ENCODE measurements around the gene TNFRSF13B.
A peak's percentile ranks its signal among the peaks of the same experiment; 100 is the strongest.
"Not testable (repeated sequence)": the region's sequence is repeated elsewhere in the genome, so short reads cannot be mapped to it uniquely, and the experiment has no call there.

The TNFRSF13B gene

GRCh38 chr17:16986391-16986790, 14.5 kb upstream of the TNFRSF13B start:
- no peak for DNase-seq

DNA sequence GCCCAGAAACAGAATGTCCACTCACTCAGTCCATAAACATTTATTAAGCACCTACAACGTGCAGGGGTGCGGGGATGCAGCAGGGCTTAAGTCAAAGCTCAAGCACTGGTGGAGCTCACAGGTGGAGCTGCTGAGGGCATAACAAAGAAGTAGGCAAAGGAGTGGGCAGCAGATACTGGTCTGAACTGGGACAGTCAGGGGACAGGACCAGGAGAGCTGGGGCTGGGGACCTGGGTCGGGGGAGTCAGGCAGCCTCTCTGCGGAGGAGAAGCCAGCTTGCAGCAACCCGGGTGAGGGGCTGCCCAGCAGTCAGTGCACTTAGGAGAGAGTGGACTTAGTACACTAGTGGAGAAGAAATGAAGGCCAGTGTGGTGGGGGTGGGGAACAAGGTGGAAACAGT, 10.0 kb upstream of the TNFRSF13B start:
- DNase-seq = no peak

GRCh38 chr17:16980813-16981731, 9.2 kb upstream of the TNFRSF13B start:
- peak; percentile 82 for DNase-seq

DNA sequence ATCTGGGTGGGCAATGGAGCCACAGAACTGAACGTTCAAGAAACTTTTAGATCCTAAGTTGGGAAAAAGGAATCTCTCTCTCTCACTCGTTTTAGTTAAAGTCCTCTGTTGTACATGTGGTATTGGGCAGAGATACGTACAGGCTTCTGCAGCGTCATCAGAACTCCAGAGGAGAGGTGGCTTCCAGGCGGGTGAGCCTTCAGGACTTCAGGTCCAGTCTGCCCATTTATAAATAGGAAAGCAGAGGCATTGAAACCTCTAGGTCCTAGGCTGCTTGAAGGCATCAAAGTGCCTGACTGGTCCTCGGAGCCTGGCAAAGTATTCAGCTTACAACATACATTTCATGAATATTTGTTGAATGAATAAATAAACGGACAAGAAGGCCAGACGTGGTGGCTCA, 8.1 kb upstream of the TNFRSF13B start:
- no peak for DNase-seq

DNA sequence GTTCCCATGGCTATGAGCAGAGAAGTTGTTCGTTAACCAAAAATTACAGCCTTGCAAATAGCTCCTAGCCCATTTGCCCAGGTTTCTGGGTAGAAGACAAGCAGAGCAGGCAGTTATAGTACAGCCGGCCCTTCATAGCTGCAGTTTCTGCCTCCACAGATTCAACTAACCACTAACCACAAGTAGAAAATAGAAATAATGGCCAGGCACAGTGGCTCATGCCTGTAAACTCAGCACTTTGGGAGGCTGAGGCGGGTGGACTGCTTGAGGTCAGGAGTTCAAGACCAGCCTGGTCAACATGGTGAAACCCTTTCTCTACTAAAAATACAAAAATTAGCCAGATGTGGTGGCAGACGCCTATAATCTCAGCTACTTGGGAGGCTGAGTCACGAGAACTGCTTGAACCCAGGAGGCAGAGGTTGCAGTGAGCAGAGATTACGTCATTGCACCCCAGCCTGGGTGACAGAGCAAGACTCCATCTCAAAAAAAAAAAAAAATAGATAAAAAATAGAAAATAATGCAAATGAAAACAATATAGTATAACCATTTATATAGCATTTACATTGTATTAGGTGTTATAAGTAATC, 7.4 kb upstream of the TNFRSF13B start:
- DNase-seq = not testable (repeated sequence)

DNA sequence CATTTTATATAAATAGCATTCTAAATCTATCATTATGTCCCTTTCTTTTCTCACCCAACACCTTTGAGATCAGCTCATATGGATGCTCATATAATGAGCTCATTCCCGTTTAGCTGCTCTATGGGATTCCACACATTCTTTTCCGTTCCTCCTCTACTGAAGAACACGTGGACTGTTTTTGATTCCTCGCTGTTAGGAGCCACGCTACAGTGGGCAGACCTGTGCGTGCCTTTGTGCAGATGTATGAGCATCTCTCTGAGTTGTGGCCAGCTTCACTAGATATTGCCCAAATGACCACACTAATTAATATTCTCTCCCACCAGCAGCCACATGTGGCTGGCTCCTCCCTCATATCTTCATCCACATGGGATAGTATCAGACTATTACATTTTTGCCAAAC, 6.0 kb upstream of the TNFRSF13B start:
- DNase-seq = no peak

GRCh38 chr17:16976725-16977550, 5.0 kb upstream of the TNFRSF13B start:
- no peak for DNase-seq

- no peak for DNase-seq
Measured at GRCh38 chr17:16975744-16976625, 4.1 kb upstream of the TNFRSF13B start.

GRCh38 chr17:16975277-16975651, 3.3 kb upstream of the TNFRSF13B start:
- DNase-seq = no peak

DNA sequence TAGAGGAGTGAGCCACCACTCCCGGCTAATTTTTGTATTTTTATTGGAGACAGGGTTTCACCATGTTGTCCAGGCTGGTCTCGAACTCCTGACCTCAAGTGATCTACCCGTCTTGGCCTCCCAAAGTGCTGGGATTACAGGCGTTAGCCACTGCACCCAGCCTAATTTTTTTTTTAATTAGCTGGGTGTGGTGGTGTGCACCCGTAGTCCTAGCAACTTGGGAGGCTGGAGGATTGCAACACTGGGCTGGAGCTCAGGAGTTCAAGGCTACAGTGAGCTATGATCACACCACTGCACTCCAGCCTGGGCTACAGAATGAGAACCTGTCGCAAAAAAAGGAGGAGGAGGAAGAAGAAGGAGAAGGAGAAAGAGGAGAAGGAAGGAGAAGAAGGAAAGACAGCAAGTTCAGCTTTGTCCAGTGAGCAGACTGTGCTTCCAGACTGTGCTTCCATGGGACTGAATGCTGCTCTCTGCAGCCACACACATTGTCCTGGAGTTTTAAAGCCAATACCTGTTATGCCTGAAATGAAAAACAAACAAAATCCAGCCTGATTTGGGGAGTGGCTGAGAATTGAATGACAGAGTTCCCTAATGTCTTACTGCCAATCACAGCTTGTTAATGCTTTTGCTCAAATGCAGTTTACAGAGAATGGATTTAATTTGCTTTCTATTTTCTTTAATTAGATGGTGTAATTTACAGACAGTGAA, 2.8 kb upstream of the TNFRSF13B start:
- DNase-seq = peak; percentile 38

DNA sequence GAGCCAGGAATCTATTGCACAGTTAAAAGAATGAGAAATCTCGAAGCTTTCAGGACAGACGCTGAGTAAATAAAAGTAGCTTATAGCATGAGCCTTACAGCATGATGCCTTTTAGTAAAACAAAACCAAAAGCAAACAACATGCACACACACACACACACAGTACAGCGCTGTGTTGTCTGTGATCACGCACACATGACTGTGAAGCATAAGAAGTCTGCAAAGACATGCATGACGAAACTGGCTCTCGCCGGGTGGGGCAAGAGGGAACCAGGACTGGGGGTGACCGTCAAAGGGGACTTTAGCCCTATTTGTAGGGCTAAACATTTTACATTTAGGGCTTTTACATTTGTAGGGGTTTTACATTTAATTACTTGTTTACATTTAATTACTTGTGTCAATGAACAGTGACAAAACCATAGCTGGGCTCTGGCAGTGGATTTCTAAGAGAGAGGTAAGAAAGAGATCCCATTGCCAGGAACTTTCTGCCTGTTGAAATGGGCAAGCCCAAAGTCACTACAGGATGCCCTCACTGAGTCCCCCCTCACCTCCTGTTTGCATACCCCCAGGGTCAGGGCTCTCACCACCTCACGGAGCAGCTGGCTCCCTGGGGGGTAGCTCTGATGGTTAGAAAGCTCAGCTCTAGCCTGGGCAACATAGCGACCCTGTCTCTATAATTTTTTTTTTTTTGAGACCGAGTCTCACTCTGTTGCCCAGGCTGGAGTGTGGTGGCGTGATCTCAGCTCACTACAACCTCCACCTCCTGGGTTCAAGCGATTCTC, 2.0 kb upstream of the TNFRSF13B start:
- peak; percentile 34 for DNase-seq

DNA sequence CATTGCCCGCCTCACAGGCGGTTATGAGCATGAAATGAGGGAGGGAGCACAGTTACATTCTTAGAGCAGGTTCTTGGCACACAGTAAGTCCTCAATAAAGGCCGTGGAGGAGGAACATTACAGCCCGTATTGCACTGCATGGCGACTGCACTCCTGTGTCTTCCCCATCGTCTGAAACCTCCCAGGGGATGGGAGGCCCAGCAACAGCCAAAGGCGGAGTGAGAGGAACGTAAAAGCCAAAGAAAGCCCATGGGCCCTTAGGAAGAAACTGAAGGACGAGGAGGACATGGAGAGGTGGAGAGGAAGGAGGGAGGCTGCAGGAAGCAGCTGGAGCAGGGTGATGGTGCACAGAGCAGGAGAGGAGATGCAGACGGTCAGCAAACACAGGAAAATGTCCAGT, 1.1 kb upstream of the TNFRSF13B start:
- not testable (repeated sequence) for DNase-seq

- no peak for DNase-seq
Measured at GRCh38 chr17:16972346-16972745, 428 bp upstream of the TNFRSF13B start.

GRCh38 chr17:16969931-16970906, 1.7 kb downstream of the TNFRSF13B start:
- DNase-seq = no peak

DNA sequence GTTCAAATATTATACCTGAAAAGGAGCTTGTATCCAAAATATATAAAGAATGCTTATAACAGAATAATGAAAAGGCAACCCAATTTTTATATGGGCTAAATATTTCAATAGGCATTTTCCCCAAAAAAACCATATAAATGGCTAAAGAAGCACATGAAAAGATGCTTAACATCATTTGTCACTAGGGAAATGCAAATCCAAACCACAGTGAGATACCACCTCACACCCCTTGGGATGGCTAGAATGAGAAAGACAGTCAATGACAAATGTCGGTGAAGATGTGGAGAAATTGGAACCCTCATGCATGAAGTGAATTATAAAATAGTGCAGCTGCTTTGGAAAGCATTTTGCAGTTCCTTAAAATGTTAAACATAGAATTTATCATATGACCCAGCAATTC, 3.1 kb downstream of the TNFRSF13B start:
- no peak for DNase-seq

DNA sequence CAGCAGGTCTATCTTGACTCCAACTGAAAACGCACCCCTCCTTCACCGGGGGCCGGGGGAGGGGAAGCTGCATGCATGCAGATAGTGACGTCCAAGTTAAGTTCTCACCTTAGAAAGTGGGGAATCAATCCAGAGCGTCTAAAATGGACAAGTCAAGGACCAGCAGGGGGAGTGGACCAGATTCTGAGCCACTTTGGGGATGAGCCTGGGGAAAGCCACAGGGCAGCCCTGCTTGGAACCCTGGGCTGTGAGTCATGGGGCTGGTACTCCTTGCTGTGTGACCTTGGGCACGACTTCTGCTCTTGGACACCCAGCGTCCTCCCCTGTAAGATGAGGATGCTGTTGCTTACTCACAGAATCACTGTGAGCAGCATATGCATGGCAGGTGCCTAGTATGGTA, 9.1 kb downstream of the TNFRSF13B start:
- DNase-seq = no peak

GRCh38 chr17:16961792-16962191, 10.1 kb downstream of the TNFRSF13B start:
- no peak for DNase-seq

- DNase-seq = not testable (repeated sequence)
Measured at GRCh38 chr17:16961022-16961421, 10.9 kb downstream of the TNFRSF13B start.

- DNase-seq = not testable (repeated sequence)
Measured at GRCh38 chr17:16955011-16955410, 16.9 kb downstream of the TNFRSF13B start.

GRCh38 chr17:16954521-16954920, 17.4 kb downstream of the TNFRSF13B start:
- no peak for DNase-seq

Measured in NCI-H345 (cell line).